ENCODE measurements around the gene PAQR7.

PAQR7 gene, protein sequence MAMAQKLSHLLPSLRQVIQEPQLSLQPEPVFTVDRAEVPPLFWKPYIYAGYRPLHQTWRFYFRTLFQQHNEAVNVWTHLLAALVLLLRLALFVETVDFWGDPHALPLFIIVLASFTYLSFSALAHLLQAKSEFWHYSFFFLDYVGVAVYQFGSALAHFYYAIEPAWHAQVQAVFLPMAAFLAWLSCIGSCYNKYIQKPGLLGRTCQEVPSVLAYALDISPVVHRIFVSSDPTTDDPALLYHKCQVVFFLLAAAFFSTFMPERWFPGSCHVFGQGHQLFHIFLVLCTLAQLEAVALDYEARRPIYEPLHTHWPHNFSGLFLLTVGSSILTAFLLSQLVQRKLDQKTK

GRCh38 chr1:25875154-25875855, at the start of gene PAQR7:
PAQR7 (minus strand) TSS chr1:25875708; CDS start chr1:25863839, 11,869 bp downstream.
- DNase-seq (ENCODE audit: low spot score): peak; percentile 46

DNA sequence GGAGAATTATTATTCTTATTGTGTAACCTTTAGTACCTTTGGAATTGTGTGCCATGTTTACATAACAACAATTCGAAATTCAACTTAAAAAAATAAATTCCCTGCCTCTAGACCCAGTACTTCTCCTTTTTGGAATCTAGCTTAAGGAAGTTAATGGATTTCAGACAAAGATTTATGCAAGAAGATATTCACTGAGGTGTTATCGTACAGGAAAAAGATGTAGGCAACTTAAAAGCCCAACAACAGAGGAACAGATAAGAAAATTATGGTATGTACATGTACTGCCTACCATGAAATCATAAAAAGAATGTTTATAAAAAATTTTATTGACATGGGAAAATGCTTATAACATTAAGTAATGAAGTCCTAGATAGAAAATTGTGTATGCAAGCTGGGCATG, 48.9 kb upstream of the PAQR7 start:
- DNase-seq (ENCODE audit: low spot score): no peak

DNA sequence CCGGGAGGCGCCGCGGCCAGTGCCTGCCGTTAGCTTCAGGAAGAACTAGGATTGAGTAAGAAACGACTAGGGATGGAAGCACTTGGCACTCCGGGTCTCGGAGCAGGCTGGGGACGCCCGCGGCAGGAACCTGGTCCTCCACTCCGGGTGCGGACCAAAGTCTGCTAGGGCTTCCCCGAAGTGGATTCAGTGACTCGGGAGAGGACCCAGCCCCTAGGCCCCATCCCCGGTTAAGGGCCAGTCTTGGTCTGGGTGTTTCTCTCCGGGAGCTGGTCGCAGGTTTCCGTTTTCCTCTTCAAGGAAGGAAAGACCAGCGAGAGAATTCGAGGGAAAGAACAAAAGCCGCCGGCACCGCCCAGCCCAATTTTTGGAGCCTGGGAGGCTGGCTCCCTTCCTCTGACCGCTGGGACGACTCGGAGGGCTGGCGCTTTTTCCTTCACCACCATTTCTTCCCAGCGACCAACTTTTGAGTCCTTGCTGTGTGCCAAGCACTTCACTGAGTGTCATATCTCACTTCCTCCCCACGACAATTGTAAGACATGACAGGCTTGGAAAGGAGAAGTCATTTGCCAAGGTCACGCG, 47.6 kb upstream of the PAQR7 start:
- DNase-seq (ENCODE audit: low spot score): no peak

- peak; percentile 45 for DNase-seq (ENCODE audit: low spot score)
Measured at GRCh38 chr1:25922056-25922970, 46.8 kb upstream of the PAQR7 start.

- DNase-seq (ENCODE audit: low spot score): no peak
Measured at GRCh38 chr1:25918615-25919014, 43.1 kb upstream of the PAQR7 start.

DNA sequence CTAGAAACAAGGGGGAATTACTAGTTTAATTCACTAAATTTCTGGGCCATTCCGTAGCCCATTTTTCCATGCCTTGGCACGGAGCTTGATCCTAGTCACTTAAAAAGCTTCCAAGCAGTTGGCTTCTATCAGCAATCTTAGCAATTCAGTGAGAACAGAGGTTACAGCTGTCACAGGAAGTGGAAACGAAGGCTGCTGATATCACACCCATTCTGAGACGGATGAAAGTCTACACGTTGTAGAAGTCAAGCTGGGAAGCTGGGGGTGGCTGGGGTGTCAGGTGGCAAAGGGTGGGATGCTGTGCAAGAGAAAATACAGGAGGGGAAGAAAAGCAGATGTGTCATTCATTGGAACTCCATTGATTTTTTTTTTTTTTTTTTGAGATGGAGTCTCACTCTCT, 42.5 kb upstream of the PAQR7 start:
- DNase-seq (ENCODE audit: low spot score): peak; percentile 32

DNA sequence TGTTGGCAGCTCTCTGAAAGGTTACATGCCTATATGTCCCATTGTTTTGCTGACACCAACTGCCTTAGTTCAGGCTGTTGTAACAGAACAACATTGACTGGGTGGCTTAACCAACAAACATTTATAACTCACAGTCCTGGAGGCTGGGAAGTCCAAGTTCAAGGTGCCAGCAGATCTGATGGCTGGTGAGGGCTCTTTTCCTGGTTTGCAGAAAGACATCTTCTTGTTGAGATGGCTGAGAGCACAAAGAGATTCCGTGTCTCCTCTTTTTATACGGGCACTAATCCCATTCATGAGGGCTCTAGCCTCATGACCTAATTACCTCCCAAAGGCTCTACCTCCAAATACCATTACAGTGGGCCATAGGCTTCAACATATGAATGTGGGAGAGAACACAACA, 41.0 kb upstream of the PAQR7 start:
- no peak for DNase-seq (ENCODE audit: low spot score)

DNA sequence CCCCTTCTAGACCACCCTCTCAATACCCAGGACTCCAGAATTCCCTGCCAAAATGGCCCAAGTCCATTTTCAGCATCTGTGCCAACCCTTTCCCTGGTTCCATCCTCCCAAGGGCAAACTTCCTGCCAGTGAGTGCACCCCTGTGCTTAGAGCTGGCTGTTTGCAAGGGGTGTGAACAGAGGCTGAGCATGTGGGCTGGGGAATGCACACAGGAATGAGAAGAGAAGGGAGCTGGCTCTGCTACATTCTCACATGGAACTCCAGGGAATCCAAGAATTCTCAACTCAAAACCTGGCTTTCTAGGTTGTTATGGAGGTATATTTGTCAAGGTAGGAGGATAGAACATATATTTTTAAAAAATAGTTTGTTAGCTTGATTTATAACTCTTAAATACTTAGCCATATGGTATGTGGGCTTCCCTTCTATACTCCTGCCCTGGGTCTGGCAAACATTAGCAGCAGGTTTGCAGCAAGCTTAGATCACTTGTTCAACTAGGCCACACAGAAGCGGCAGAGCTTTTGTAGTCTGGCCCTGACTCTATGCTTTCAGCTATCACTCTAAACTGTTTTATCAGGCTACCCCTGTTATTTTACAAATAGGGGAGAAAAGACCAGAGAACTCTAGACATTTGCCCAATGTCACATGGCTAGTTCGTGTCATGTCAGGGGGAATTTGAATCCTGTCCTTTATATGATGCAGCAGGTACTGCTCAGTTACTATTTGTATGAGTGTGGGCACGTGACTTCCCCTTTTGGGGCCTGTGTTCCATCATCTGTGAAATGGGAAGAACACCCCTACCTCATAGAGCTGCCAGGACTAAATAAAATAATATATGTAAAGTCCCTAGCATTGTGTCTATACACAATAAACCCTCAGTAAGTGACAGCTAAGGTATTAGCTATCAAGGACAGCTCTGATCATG, 38.8 kb upstream of the PAQR7 start:
- no peak for DNase-seq (ENCODE audit: low spot score)

DNA sequence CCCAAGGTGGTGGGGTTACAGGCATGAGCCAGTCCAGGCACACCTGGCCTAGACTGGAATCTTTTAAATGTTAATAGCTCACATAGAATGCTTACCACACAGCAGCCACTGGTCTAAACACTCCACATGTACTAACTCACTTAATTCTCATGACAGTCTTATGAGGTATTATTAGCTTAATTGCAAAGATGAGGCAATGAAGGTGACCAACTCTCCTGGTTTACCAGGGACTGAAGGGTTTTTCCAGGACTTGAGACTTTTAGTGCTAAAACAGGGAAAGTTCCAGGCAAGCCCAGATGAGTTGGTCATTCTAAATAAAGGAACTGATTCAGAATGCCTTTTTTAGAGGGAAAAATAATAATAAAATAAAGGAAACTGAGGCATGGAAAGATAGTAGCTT, 37.7 kb upstream of the PAQR7 start:
- DNase-seq (ENCODE audit: low spot score): no peak

DNA sequence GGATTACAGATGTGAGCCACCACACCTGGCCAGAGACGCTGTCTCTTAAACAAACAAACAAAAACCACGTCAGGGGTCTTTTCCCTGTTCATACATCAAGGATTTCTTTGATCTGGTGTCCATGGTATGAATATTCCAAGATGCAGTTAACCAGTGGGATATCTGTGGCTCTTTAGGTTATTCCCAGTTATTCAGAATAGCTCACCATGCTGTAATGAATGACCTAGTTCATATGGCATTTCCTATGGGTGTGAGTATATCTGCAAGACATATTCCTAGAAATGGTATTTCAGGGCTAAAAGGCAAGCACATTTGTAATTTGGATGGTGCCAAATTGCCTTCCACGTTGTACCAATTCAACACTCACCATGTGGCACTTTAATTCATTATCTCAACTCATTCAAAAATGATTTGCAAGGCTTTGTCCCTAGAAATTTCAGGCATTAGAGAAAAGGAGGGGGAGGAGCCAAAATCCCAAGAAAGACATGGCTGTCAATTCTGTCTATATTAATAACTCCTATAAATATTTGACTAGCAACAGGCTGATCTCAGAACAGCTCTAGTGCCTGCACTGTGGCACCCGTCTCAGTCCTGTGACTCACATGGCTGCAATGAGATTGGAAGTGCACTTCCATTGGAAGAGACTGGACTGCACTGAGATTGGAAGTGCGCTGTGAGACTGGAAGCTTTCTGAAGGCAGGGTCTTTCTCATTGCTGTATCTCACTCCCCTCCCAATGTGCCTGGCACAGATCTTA, 36.7 kb upstream of the PAQR7 start:
- DNase-seq (ENCODE audit: low spot score): no peak

GRCh38 chr1:25911162-25911561, 35.7 kb upstream of the PAQR7 start:
- no peak for DNase-seq (ENCODE audit: low spot score)

GRCh38 chr1:25909040-25909439, 33.5 kb upstream of the PAQR7 start:
- no peak for DNase-seq (ENCODE audit: low spot score)

GRCh38 chr1:25908161-25908560, 32.7 kb upstream of the PAQR7 start:
- no peak for DNase-seq (ENCODE audit: low spot score)

DNA sequence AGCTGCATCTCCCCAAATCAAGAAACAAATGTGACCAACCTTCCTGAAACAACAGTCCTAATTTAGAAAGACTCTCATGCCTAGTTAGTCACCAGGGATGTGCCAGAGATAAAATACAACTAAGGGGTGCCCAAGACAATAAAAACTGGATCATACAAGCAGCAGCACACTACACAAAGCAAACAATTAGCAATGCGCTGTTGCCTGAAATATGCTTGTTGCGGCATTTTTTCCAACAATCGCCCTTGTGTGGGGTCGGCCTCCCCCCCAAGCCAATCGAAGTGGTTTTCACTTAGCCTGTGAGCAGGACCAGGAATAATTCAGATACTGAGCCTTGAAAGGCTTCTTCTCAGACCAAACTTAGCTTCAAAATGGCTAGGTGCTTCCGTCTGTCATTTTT, 32.1 kb upstream of the PAQR7 start:
- DNase-seq (ENCODE audit: low spot score): no peak

GRCh38 chr1:25906644-25907300, 31.3 kb upstream of the PAQR7 start:
- peak; percentile 15 for DNase-seq (ENCODE audit: low spot score)

GRCh38 chr1:25905680-25906643, 30.5 kb upstream of the PAQR7 start, which contains the start of gene STMN1:
STMN1 (minus strand) TSS chr1:25906419; CDS start chr1:25904676, 1,743 bp downstream.
- peak; percentile 88 for DNase-seq (ENCODE audit: low spot score)

DNA sequence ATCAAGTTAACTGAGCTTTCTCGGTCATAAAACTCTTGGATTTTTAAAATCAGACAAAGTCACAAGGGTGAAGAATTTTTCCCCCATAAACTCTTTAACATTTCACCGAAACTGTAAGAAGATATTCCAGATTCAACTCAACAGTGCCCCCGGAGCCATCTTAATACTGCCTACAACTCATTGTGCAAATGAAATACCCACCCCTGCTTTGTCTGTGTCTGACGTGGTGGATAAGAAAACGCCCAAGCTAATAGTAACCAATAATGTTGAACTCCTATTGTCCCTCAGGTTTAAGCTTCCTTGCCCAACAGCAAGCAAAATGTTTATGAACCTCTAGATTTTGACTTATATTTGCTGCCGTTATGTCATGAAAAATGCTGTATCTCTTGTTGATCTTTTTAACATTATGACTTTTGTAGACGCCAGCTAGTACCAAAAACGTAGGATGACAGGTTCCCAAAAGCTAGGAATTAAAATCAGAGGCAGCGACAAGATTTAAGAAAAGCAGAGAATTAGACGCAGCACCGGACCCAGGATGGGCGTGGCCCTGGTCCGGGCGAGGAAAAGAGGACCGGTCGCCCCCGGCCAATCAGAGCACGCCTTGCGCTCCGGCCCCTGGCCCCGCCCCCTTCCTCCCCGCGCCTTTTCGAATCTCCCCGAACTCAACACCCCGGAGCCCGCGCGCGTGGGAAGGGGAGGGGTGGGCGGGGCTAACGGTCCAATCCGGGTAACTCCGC, 29.6 kb upstream of the PAQR7 start:
- peak; percentile 92 for DNase-seq (ENCODE audit: low spot score)

- DNase-seq (ENCODE audit: low spot score): no peak
Measured at GRCh38 chr1:25903986-25904385, 28.5 kb upstream of the PAQR7 start.

All from CD4-positive, alpha-beta T cell treated with Interleukin-2 at 100 ng/mL for 4 hours (primary cell).